ENCODE results near the gene MPV17. TPM values are rescaled to one million over a fixed set of nuclear protein-coding genes. Genes with fewer than 3 reads are reported as not detected.
A peak's percentile ranks its signal among the peaks of the same experiment; 100 is the strongest.

The MPV17 gene
- total and polyA plus RNA-seq, 2 of the 13 experiments (the other 11 are each of a cell fraction or from before 2014, with no cell fraction given): 48.9 to 129 TPM

GRCh38 chr2:27370026-27370815, 47.3 kb upstream of the MPV17 start, which contains the start of the genes EIF2B4 and SNX17 (continued):
- TF ChIP-seq ZHX2 (IDR thresholded peaks at IDR 0.05; ENCODE audit: low read depth) (peak; percentile 95), ZHX2 (CRISPR knock-in tag; IDR thresholded peaks at IDR 0.05; ENCODE audit: borderline replicate concordance) (peak; percentile 95), ETS1 (CRISPR knock-in tag; IDR thresholded peaks at IDR 0.05) (peak; percentile 75; the same call in 1 of the 2 replicates), ZBTB39 (CRISPR knock-in tag; IDR thresholded peaks at IDR 0.05) (peak; percentile 91), ZMYM3 (CRISPR knock-in tag; IDR thresholded peaks at IDR 0.05) (peak; percentile 31; the same call in 1 of the 2 replicates), HNF4G (IDR thresholded peaks at IDR 0.05; ENCODE audit: borderline replicate concordance, low read depth, low read length) (peak; percentile 38; the same call in 1 of the 2 replicates), HNF4G (CRISPR knock-in tag; IDR thresholded peaks at IDR 0.05; ENCODE audit: borderline replicate concordance, low read depth) (peak; percentile 69), MNT (IDR thresholded peaks at IDR 0.05) (peak; percentile 78), REST (IDR thresholded peaks at IDR 0.05; ENCODE audit: borderline replicate concordance in 1 of 2, low read depth in 1 of 2, low read length in 2 of 2) (peak in 1 of 2 experiments; percentile 44; a peak in 1 of 4 replicates), TCF12 (IDR thresholded peaks at IDR 0.05) (no peak), TCF12 (CRISPR knock-in tag; IDR thresholded peaks at IDR 0.05) (peak; percentile 83), ZNF264 (CRISPR knock-in tag; IDR thresholded peaks at IDR 0.05) (peak; percentile 90; the same call in 1 of the 2 replicates), KDM5A (IDR thresholded peaks at IDR 0.05; ENCODE audit: borderline replicate concordance, low read length) (peak; percentile 87)

All from HepG2 (cell line).